Measurements from ENCODE around the gene CCDC61. TPM values are rescaled to one million over a fixed set of nuclear protein-coding genes. Genes with fewer than 3 reads are reported as not detected.

Gene CCDC61
- polyA plus RNA-seq, 4 donors: 7.8 to 13.3 (median 10.7) TPM

- no peak for FAIRE-seq
- H3K36me3 ChIP-seq (ENCODE audit: control insufficient read depth in 3 of 3, insufficient read depth in 2 of 3, low read depth in 1 of 3, low read length in 3 of 3): peaks cover 0 to 19% (median 0%) of the 10 kb centered on the region in 3 donors
- peaks cover 4 to 24% (median 7%) of the 10 kb centered on the region in 3 donors for H3K27me3 ChIP-seq (ENCODE audit: control insufficient read depth in 3 of 3, insufficient read depth in 3 of 3, low read length in 3 of 3)
- H3K9me3 ChIP-seq (ENCODE audit: control insufficient read depth in 2 of 2, insufficient read depth in 1 of 2, low read depth in 1 of 2, low read length in 1 of 2): no peaks in the 10 kb centered on the region
- H3K4me3 ChIP-seq (ENCODE audit: low read depth in 1 of 3, low read length in 3 of 3): no peak within 1 kb of the TSS
- 26 to 33% (median 30%) methylated on average over 42 to 47 of the region's 47 CpGs for WGBS, 3 donors
- H3K27ac ChIP-seq (ENCODE audit: low read depth in 1 of 3, low read length in 2 of 3): no peak within 1 kb of the TSS
- H3K4me1 ChIP-seq (ENCODE audit: control insufficient read depth in 3 of 3, insufficient read depth in 2 of 3, low read depth in 1 of 3, low read length in 2 of 3): no peaks in the 10 kb centered on the region
- no peak for DNase-seq
Measured at GRCh38 chr19:46022431-46023310, 27.4 kb downstream of the CCDC61 start, which contains the start of gene PGLYRP1. Gene PGLYRP1 (minus strand): TSS chr19:46023053. CDS start chr19:46023021, 32 bp downstream.

- H3K4me1 ChIP-seq (ENCODE audit: control insufficient read depth in 3 of 3, insufficient read depth in 2 of 3, low read depth in 1 of 3, low read length in 2 of 3): no peaks in the 10 kb centered on the region
- H3K9me3 ChIP-seq (ENCODE audit: control insufficient read depth in 2 of 2, insufficient read depth in 1 of 2, low read depth in 1 of 2, low read length in 1 of 2): no peaks in the 10 kb centered on the region
- 60 to 62% (median 61%) methylated on average over 11 of the region's 11 CpGs for WGBS, 3 donors
- DNase-seq (no peak), FAIRE-seq (no peak)
- peaks cover 4 to 24% (median 7%) of the 10 kb centered on the region in 3 donors for H3K27me3 ChIP-seq (ENCODE audit: control insufficient read depth in 3 of 3, insufficient read depth in 3 of 3, low read length in 3 of 3)
- H3K27ac ChIP-seq (ENCODE audit: low read depth in 1 of 3, low read length in 2 of 3): no peak overlapping the region
- H3K36me3 ChIP-seq (ENCODE audit: control insufficient read depth in 3 of 3, insufficient read depth in 2 of 3, low read depth in 1 of 3, low read length in 3 of 3): peaks cover 0 to 14% (median 0%) of the 10 kb centered on the region in 3 donors
- no peak overlapping the region for H3K4me3 ChIP-seq (ENCODE audit: low read depth in 1 of 3, low read length in 3 of 3)
Measured at GRCh38 chr19:46023311-46023779, 28.1 kb downstream of the CCDC61 start.

GRCh38 chr19:46025835-46026234 is 30.6 kb downstream of the CCDC61 start:
- 67 to 69% (median 69%) methylated on average over 3 of the region's 3 CpGs for WGBS, 3 donors
- Histone ChIP-seq H3K36me3 (ENCODE audit: control insufficient read depth in 3 of 3, insufficient read depth in 2 of 3, low read depth in 1 of 3, low read length in 3 of 3) (peaks cover 0 to 1% (median 0%) of the 10 kb centered on the region in 3 donors), H3K27ac (ENCODE audit: low read depth in 1 of 3, low read length in 2 of 3) (no peak overlapping the region), H3K9me3 (ENCODE audit: control insufficient read depth in 2 of 2, insufficient read depth in 1 of 2, low read depth in 1 of 2, low read length in 1 of 2) (no peaks in the 10 kb centered on the region), H3K4me1 (ENCODE audit: control insufficient read depth in 3 of 3, insufficient read depth in 2 of 3, low read depth in 1 of 3, low read length in 2 of 3) (no peaks in the 10 kb centered on the region), H3K27me3 (ENCODE audit: control insufficient read depth in 3 of 3, insufficient read depth in 3 of 3, low read length in 3 of 3) (peaks cover 4 to 24% (median 7%) of the 10 kb centered on the region in 3 donors), H3K4me3 (ENCODE audit: low read depth in 1 of 3, low read length in 3 of 3) (no peak overlapping the region)
- FAIRE-seq (no peak), DNase-seq (no peak)

GRCh38 chr19:46030812-46031550 is 35.7 kb downstream of the CCDC61 start:
- FAIRE-seq (no peak), DNase-seq (peak in 1 of 2 donors; percentile 48)
- no peak overlapping the region for H3K27ac ChIP-seq (ENCODE audit: low read depth in 1 of 3, low read length in 2 of 3)
- no peaks in the 10 kb centered on the region for H3K4me1 ChIP-seq (ENCODE audit: control insufficient read depth in 3 of 3, insufficient read depth in 2 of 3, low read depth in 1 of 3, low read length in 2 of 3)
- H3K27me3 ChIP-seq (ENCODE audit: control insufficient read depth in 3 of 3, insufficient read depth in 3 of 3, low read length in 3 of 3): peaks cover 0 to 3% (median 0%) of the 10 kb centered on the region in 3 donors
- peaks cover 0 to 2% (median 0%) of the 10 kb centered on the region in 3 donors for H3K36me3 ChIP-seq (ENCODE audit: control insufficient read depth in 3 of 3, insufficient read depth in 2 of 3, low read depth in 1 of 3, low read length in 3 of 3)
- no peak overlapping the region for H3K4me3 ChIP-seq (ENCODE audit: low read depth in 1 of 3, low read length in 3 of 3)
- 44 to 58% (median 54%) methylated on average over 12 of the region's 12 CpGs for WGBS, 3 donors
- peaks cover 0 to 10% of the 10 kb centered on the region in 2 donors for H3K9me3 ChIP-seq (ENCODE audit: control insufficient read depth in 2 of 2, insufficient read depth in 1 of 2, low read depth in 1 of 2, low read length in 1 of 2)

- FAIRE-seq (no peak), DNase-seq (no peak)
- 70 to 79% (median 78%) methylated on average over 5 of the region's 5 CpGs for WGBS, 3 donors
- Histone ChIP-seq H3K27ac (ENCODE audit: low read depth in 1 of 3, low read length in 2 of 3) (no peak overlapping the region), H3K4me3 (ENCODE audit: low read depth in 1 of 3, low read length in 3 of 3) (no peak overlapping the region), H3K4me1 (ENCODE audit: control insufficient read depth in 3 of 3, insufficient read depth in 2 of 3, low read depth in 1 of 3, low read length in 2 of 3) (no peaks in the 10 kb centered on the region), H3K9me3 (ENCODE audit: control insufficient read depth in 2 of 2, insufficient read depth in 1 of 2, low read depth in 1 of 2, low read length in 1 of 2) (peaks cover 0 to 10% of the 10 kb centered on the region in 2 donors), H3K36me3 (ENCODE audit: control insufficient read depth in 3 of 3, insufficient read depth in 2 of 3, low read depth in 1 of 3, low read length in 3 of 3) (peaks cover 0 to 2% (median 0%) of the 10 kb centered on the region in 3 donors), H3K27me3 (ENCODE audit: control insufficient read depth in 3 of 3, insufficient read depth in 3 of 3, low read length in 3 of 3) (peaks cover 0 to 3% (median 0%) of the 10 kb centered on the region in 3 donors)
Measured at GRCh38 chr19:46031781-46032596, 36.7 kb downstream of the CCDC61 start.

DNA sequence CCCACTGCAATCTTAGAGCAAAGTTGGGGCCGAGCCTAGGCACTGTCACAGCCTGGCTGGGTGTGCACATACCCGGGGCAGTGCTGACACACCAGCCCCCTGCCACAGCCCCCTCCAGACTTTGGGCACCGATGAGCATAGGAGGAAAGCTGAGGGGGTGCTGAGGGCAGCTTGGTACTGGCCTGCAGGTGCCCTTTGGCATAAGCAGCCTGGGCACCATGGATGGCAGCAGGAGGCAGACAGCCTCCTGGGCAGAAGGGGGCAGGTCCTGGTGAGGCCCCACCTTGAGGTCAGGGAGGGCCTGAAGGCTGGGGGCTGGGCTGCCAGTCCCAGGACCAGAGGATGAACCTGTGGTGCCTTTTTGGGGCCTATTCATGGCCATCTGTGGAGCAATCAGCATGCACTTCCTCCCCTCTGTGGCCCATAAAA is 37.3 kb downstream of the CCDC61 start:
- no peak overlapping the region for H3K27ac ChIP-seq (ENCODE audit: low read depth in 1 of 3, low read length in 2 of 3)
- H3K36me3 ChIP-seq (ENCODE audit: control insufficient read depth in 3 of 3, insufficient read depth in 2 of 3, low read depth in 1 of 3, low read length in 3 of 3): peaks cover 0 to 2% (median 0%) of the 10 kb centered on the region in 3 donors
- H3K4me3 ChIP-seq (ENCODE audit: low read depth in 1 of 3, low read length in 3 of 3): no peak overlapping the region
- no peak for FAIRE-seq
- DNase-seq: no peak
- H3K9me3 ChIP-seq (ENCODE audit: control insufficient read depth in 2 of 2, insufficient read depth in 1 of 2, low read depth in 1 of 2, low read length in 1 of 2): peaks cover 0 to 15% of the 10 kb centered on the region in 2 donors
- 87 to 91% (median 89%) methylated on average over 3 of the region's 3 CpGs for WGBS, 3 donors
- no peaks in the 10 kb centered on the region for H3K4me1 ChIP-seq (ENCODE audit: control insufficient read depth in 3 of 3, insufficient read depth in 2 of 3, low read depth in 1 of 3, low read length in 2 of 3)
- H3K27me3 ChIP-seq (ENCODE audit: control insufficient read depth in 3 of 3, insufficient read depth in 3 of 3, low read length in 3 of 3): peaks cover 0 to 3% (median 2%) of the 10 kb centered on the region in 3 donors

DNA sequence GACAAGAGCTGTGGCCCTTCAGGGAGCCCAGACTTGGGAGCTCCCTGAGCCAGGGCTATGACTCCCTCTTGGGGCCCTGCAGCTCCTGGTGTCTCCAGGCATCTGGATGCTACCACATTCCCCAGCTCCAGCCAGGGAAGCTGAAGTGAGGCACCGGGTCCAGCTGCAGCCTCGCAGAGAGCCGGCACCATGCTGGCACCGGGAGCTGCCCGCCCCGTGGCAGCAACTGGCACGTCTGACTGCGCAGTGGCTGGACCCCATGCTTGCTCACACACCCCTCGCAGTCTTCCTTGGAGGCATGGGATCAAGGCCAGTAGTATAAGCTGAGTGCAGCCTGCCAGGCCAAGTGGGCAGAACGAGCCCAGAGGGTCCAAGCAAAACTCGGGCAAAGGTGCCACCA is 38.1 kb downstream of the CCDC61 start:
- peaks cover 0 to 3% (median 2%) of the 10 kb centered on the region in 3 donors for H3K27me3 ChIP-seq (ENCODE audit: control insufficient read depth in 3 of 3, insufficient read depth in 3 of 3, low read length in 3 of 3)
- 83 to 89% (median 87%) methylated on average over 11 of the region's 11 CpGs for WGBS, 3 donors
- H3K4me3 ChIP-seq (ENCODE audit: low read depth in 1 of 3, low read length in 3 of 3): no peak overlapping the region
- no peak overlapping the region for H3K27ac ChIP-seq (ENCODE audit: low read depth in 1 of 3, low read length in 2 of 3)
- peaks cover 0 to 16% of the 10 kb centered on the region in 2 donors for H3K9me3 ChIP-seq (ENCODE audit: control insufficient read depth in 2 of 2, insufficient read depth in 1 of 2, low read depth in 1 of 2, low read length in 1 of 2)
- H3K36me3 ChIP-seq (ENCODE audit: control insufficient read depth in 3 of 3, insufficient read depth in 2 of 3, low read depth in 1 of 3, low read length in 3 of 3): peaks cover 0 to 2% (median 0%) of the 10 kb centered on the region in 3 donors
- no peaks in the 10 kb centered on the region for H3K4me1 ChIP-seq (ENCODE audit: control insufficient read depth in 3 of 3, insufficient read depth in 2 of 3, low read depth in 1 of 3, low read length in 2 of 3)
- DNase-seq (no peak), FAIRE-seq (no peak)
